Renal pelvis (tissue), 4 donors: Measurements from ENCODE around the gene RPL22L1. TPM values are rescaled to one million over a fixed set of nuclear protein-coding genes. Genes with fewer than 3 reads are reported as not detected.
"Not testable (repeated sequence)": the region's sequence is repeated elsewhere in the genome, so short reads cannot be mapped to it uniquely, and the experiment has no call there.

Source experiments
- DNase-seq: peaks from one replicate; pipeline ENCODE4 v3.0.0-alpha.2; 2013
- polyA plus RNA-seq, 3 donors: library from polyadenylated mRNA; unstranded; fragments of 120-200 nt; gene quantifications; one replicate each; pipeline ENCODE4 v1.2.1, GENCODE V29; 2013; ENCODE audit not compliant: insufficient read length in 3 of 3

Gene RPL22L1
- polyA plus RNA-seq, 3 donors = 60.2 to 65.8 (median 61.7) TPM

DNA sequence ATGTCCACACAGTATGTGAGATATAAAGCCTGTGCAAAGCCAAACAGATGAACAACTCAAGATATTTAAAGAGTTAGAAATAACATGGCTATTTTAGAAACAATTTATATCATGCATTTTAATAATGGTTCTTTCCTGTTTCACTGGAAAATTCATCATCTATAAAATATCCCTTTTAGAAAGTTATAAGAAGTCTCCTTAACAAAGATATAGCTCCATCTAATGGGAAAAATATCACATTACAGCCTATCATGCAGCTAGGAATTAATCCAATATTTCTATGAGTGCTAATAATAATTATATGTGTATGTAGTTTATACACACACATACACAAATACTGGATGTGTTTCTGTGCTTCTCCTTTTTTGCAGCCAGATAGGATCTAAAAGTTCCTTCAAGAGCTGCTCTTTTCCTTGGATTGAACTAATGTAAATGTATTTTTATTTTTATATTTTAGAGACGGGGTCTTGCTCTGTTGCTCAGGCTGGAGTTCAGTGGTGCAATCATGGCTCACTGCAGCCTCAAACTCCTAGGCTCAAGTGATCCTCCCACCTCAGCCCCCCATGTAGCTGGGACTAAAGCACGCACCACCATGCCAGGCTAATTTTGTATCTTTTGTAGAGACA, 21.6 kb downstream of the RPL22L1 start:
- no peak for DNase-seq

DNA sequence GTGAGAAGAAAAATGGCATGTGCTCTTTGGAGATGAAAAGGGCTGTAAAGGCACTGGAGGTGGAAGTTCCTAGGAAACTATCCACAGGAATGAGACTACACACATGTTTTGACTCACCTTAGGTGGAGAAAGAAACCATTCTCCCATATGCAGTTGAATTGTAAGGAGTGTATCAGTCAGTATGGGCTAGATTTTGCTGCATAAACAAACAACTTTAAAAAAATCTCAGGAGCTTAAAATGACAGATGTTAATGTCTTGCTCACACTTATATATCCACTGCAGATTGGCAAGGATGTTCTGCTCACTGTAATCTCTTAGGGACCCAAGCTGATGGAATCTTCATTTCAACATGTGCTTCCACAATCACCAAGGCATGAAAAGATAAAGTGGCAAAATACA, 25.6 kb downstream of the RPL22L1 start:
- DNase-seq = no peak

DNA sequence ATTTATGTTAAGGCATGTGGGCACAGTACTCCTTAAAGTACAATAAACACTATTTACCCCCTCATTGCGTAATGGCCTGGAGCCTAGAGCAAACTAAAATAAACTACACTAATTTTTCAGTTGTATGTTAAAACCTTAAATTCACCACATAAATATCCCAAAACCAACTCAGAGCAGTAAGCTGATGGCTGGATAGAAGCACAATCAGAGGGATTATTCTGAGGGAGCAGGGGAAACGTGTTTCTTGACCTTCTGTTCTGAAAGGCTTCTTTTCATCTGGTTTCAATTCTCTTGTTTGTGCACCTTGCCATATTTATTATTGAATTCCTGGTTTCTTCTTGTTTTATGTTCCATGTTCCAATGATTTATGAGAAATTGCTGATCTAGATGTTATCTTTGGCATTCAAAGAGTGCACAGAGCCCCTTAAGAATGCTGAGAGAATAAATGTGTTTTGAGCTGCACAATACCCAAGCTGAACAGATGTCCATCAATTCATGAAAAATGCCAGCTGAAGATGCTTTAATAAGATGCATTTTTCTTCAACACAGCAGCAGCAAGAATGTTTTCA, 29.6 kb downstream of the RPL22L1 start:
- DNase-seq = no peak

DNA sequence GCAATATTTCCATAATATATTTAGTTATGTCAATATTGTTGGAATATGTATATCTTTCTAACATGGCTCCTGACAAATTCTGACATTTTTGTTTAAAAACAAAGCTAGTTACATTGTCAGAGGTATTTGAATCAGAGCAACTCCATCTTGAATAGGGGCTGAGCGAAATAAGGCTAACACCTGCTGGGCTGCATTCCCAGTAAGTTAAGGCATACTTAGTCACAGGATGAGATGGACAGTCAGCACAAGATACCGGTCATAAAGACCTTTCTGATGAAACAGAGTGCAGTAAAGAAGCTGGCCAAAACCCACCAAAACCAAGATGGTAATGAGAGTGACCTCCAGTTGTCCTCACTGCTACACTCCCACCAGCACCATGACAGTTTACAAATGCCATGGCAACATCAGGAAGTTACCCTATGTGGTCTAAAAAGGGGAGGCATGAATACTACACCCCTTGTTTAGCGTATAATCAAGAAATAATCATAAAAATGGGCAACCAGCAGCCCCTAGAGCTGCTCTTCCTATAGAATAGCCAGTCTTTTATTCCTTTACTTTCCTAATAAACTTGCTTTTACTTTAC, 30.4 kb downstream of the RPL22L1 start:
- DNase-seq = no peak

DNA sequence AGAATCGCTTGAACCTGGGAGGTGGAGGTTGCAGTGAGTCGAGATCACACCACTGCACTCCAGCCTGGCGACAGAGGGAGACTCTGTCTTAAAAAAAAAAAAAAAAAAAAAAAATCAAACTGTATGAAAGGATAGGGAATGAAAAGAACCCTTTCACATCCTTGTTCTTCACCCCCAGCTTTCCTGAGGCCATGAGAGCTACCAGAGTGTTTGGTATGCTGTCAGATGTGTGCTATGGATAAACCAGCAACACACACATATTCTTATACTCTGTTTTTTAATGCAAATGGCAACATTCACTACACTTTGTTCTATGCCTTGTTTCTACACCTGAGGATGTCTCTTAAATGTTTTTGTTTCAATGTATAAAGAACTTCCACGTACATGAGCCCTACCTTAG, 33.5 kb downstream of the RPL22L1 start:
- no peak for DNase-seq

DNA sequence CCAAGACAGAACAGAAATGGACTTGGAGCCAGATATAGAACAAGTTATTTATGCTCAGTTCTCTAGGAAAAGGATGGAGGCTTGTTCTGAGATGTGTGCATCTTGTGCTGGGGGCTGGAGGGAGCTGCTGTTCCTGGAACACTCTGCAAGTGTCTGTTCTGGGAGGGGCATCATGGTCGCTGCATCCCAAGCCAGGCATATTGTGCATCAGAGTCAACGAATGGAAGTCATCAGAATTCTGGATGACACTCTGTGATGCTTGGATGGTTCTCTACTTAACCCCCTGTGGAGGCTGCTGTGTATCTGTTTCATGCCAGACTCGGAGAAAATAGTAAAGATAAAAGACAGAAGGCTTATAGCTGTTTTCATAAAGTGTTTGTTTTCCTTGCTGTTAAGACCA, 34.7 kb downstream of the RPL22L1 start:
- peak; percentile 84 for DNase-seq

DNA sequence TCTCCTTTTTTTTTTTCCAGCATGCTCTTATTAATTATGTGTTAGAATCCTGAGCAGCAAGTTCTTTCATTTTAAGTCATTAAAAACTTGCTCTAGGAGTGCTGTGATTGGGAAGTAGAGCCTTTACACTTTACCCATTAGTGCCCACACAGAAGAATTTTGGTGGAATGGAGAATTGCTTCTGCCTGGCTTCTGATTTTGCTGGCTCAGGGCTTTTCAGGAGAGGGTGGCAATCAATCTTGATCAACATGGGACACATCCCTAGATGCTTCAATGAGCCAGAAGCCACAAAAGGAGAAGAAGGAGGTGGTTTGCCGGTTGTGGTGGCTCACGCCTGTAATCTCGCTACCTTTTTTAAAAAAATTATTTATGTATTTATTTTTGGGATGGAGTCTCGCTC, 39.4 kb downstream of the RPL22L1 start:
- DNase-seq = no peak

DNA sequence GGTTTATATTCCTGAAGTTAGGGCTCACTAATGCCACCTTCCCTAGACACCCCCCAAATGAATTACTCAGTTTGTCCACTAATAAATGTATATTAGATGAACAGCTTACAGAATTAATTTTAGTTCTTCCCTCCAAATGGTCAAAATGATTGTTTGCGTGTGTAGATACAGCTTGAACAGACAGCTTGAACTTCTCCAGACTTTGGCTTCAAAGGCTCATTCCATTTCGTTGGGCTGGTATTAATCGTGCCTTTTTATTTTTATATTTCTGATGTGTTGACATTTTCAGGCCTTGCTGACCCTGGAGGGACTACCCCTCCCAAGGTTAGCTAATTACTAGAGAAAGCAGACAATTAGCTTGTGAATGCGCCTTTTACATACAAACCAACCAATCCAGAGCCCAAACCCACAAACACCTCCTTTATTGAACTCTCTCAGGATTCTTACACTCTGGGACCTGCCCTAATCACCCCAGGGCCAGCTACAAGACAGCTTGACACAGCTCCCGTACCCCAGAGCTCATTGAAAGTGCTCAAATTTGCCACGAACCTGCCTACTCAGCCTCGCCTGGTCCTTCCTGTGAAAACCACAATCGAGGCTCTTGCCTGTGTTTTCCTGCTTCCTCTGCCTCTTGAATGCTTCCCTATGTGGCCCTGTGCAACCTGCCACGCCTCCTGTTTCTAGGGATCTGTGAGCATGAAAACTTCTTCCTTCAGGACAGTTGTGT, 40.3 kb downstream of the RPL22L1 start:
- no peak for DNase-seq

DNA sequence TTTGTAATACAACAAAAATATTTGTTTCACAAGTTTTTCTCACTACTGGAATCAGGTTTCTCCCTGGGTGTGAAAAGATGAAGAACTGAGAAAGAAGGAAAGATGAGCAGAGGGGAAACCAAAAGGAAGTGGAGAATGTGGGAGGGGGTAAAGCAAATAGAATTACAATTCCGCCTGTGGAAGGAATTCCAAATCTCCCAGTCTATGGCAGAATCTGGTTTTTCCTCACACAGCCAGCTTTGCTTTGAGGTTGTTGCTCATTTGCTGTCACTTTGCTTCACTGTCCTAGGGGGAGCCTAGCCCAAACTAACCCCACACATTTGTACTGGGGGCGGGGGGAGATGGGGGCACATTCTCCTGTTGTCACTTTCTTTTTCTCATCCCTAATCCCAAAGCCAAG, 43.9 kb downstream of the RPL22L1 start:
- DNase-seq = no peak

DNA sequence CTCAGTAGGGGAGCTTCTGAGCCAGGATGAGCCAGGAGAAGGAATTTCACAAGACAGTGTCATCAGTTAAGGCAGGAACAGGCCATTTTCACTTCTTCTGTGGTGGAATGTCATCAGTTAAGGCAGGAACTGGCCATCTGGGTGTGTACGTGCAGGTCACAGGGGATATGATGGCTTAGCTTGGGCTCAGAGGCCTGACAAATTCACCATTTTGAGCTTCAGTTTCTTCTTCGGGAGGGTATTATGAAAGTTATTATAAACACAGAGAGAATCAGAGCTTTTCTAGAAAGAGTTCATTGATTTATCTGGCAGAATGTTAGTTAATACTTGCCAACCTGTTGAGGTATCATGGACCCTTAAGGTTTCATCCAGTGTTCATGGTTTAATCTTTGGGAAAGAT, 46.4 kb downstream of the RPL22L1 start:
- DNase-seq = not testable (repeated sequence)

DNA sequence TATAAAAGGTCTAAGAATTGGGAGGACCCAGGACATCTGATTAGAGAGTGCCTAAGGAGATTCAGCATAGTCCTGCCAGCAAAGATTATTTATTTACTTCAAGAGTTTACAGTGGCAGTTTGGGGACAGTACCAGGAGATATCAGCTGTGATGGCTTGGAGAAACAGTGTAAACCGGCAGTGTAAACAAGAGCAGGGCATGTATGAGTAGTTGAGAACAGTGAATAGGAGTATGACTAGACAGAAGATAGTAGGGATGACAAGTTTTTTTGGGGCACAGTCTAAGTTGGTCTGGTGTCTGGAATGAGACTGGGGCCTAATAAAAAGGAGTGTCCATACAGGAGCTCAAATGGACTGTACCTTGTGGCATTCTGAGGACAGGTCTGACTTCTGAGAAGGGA, 51.7 kb downstream of the RPL22L1 start:
- DNase-seq = not testable (repeated sequence)

DNA sequence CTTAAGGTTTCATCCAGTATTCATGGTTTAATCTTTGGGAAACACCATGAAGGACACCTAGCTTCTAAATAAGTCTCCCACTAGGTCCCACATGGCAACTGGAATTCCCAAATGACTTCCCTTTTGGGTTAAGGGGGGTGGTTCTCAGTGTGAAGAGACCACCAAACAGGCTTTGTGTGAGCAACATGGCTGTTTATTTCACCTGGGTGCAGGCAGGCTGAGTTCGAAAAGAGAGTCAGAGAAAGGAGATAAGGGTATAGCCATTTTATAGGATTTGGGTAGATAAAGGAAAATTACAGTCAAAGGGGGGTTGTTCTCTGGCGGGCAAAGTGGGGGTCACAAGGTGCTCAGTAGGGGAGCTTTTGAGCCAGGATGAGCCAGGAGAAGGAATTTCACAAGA, 52.5 kb downstream of the RPL22L1 start:
- DNase-seq = not testable (repeated sequence)

DNA sequence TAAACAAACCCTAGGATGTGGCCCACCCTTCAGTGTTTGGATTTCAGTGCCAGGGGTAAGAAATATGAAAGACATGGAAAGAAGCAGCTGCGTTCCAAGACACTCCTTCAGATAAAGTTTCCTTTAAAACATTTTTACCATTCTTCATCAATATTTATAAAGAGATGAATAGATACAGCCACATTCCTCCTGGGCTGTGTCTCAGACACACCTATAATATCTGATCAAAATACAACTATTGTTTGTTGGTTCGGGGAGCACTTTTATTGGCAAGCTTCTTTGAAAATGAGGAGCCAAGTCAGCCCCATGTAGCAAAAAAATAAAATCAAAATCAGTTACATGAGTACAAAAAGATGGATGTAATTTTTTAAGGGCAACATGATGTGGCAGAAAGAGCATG, 53.2 kb downstream of the RPL22L1 start:
- no peak for DNase-seq

DNA sequence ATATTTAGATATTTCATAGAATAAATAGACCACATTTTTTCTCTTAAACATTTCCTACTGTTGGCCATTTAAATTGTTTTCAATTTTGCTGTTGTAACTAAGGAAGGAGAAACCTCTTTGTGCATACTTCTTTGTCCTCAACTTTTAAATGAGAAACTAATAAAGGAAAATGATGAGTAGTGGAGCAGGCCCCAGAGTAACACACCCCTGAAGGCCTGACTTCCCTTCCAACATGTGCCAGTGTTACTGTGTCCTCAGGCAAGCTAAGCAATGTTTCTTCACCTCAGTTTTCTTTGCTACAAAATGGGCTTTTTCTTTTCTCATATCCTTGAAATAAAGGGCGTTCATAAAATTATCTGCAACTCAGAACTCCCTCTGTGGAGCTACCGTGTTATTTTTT, 53.7 kb downstream of the RPL22L1 start:
- DNase-seq = no peak

DNA sequence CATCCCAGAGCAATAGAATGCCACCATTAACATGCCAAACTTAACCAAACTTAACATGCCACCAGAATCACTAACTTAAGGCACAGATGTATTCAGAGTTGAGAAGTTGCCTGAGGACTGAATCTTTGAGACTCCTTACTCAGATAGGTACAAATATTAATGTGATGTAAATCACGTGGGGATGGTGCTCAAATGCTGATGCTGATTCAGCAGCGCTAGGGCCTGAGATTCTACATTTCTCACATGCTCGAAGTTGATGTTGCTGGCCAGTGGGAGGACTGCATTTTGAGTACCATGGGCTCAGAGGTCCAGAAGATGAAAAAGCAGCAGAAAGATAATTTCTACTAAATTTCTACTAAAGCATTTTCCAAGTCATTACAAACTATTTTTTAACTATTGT, 54.1 kb downstream of the RPL22L1 start:
- DNase-seq = no peak

DNA sequence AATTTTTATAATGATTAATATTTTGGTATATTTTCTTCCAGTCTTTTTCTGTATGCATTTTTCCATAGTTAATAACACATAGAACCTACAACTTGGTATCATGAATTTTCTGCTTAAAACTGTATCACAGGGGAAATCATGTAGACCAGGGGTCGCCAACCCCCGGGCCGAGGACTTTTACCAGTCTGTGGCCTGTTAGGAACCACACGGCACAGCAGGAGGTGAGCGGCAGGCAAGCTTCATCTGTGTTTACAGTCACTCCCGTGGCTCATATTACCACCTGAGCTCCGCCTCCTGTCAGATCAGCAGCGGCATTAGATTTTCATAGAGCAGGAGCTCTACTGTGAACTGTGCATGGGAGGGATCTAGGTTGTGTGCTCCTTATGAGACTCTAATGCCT, 54.7 kb downstream of the RPL22L1 start:
- DNase-seq = no peak

Other genes with a start within 250 kb of the RPL22L1 start
- gene EIF5A2, start 38.4 kb upstream of the RPL22L1 start, polyA plus RNA-seq = 1 to 10 TPM; 4.8 to 7.4 (median 6.2) TPM
- gene SLC2A2, start 156.5 kb upstream of the RPL22L1 start, polyA plus RNA-seq = 10 to 100 TPM; 11.0 to 20.9 (median 18.9) TPM